ENCODE results near the gene HVCN1.

HVCN1 gene

DNA sequence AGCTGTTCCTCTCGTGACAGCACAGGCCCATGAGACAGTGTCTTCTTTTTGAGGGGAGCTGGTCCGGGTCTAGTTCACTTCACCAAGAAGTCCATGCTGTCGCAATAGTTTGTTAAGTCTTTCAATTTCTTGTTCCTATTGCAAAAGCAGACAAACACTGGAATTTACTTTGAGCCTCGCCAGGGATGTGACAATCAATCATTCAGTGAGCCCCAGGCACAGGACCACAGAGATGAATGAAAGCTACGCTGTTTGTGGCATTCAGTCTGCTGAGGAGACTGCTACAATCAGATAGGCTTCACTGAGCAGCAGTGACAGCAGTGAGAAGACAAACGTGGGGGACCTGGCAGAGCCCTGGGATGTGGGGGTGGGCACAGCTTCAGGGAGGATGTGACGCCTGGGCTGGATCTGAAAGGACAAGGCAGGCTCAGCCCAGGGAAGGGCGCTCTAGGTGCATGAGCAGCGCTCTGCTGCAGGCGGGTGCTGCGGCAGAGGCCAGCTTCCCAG is 39.5 kb downstream of the HVCN1 start:
- H3K4me3 ChIP-seq (replicated peaks; ENCODE audit: low read depth, low read length), result no peak overlapping the region
- H3K36me3 ChIP-seq (ENCODE audit: control insufficient read depth, insufficient read depth, low read length), result peaks cover 35% of the 10 kb centered on the region
- TF ChIP-seq, protein P1, sequence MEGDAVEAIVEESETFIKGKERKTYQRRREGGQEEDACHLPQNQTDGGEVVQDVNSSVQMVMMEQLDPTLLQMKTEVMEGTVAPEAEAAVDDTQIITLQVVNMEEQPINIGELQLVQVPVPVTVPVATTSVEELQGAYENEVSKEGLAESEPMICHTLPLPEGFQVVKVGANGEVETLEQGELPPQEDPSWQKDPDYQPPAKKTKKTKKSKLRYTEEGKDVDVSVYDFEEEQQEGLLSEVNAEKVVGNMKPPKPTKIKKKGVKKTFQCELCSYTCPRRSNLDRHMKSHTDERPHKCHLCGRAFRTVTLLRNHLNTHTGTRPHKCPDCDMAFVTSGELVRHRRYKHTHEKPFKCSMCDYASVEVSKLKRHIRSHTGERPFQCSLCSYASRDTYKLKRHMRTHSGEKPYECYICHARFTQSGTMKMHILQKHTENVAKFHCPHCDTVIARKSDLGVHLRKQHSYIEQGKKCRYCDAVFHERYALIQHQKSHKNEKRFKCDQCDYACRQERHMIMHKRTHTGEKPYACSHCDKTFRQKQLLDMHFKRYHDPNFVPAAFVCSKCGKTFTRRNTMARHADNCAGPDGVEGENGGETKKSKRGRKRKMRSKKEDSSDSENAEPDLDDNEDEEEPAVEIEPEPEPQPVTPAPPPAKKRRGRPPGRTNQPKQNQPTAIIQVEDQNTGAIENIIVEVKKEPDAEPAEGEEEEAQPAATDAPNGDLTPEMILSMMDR (IDR thresholded peaks at IDR 0.05; ENCODE audit: insufficient read depth, low read length, poor library complexity, severe bottlenecking), result no peak
- H3K27me3 ChIP-seq (replicated peaks; ENCODE audit: control insufficient read depth, insufficient read depth, low read length), result no peaks in the 10 kb centered on the region
- no peak for DNase-seq (ENCODE audit: extremely low read depth, insufficient read length)

DNA sequence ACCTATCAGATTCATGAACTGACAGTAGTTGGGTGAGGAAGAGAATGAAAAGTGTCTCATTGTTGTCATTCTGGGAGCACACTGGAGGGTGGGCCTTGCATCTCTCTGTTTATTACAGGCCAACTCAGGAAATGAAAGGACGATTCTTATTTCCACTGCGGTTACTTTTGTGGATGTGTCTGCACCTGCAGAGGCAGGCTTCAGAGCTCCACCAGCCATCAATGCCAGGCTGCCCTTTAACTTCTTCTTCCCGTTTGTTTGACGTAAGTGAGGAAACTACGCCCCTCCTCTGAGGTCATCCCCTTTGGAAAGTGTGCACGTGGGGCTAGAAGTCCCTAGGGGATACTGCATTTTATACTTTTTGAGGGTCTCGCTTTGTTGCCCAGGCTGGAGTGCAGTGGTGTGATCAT is 41.3 kb downstream of the HVCN1 start:
- Histone ChIP-seq H3K36me3 (ENCODE audit: control insufficient read depth, insufficient read depth, low read length) (peaks cover 30% of the 10 kb centered on the region), H3K4me3 (replicated peaks; ENCODE audit: low read depth, low read length) (no peak overlapping the region), H3K27me3 (replicated peaks; ENCODE audit: control insufficient read depth, insufficient read depth, low read length) (no peaks in the 10 kb centered on the region)
- TF ChIP-seq, protein P1 (IDR thresholded peaks at IDR 0.05; ENCODE audit: insufficient read depth, low read length, poor library complexity, severe bottlenecking), result no peak
- no peak for DNase-seq (ENCODE audit: extremely low read depth, insufficient read length)

DNA sequence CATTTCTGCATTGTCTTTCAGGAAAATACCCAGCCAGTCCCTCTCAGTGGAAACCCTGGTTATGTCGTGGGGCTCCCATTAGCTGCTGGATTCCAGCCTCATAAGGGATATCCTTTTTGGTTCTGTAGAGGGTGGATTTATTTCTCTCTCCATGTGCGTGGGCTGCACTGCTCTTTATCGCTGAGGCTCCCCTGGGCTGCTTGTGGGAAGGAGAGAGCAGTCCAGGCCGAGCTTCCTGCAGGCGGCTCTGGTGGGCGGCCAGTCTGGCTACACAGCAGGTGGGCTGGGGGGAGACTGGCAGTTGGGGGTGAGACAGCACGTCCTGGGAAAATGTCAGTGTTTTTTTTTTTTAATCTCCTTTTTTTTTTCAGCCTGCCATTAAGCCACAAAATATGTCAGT is 47.4 kb downstream of the HVCN1 start:
- no peak for DNase-seq (ENCODE audit: extremely low read depth, insufficient read length)
- Histone ChIP-seq H3K36me3 (ENCODE audit: control insufficient read depth, insufficient read depth, low read length) (peaks cover 2% of the 10 kb centered on the region), H3K4me3 (replicated peaks; ENCODE audit: low read depth, low read length) (no peak overlapping the region), H3K27me3 (replicated peaks; ENCODE audit: control insufficient read depth, insufficient read depth, low read length) (no peaks in the 10 kb centered on the region)
- TF ChIP-seq, protein P1 (IDR thresholded peaks at IDR 0.05; ENCODE audit: insufficient read depth, low read length, poor library complexity, severe bottlenecking), result no peak

- Histone ChIP-seq H3K36me3 (ENCODE audit: control insufficient read depth, insufficient read depth, low read length) (no peaks in the 10 kb centered on the region; the same call in 1 of the 2 replicates), H3K27me3 (replicated peaks; ENCODE audit: control insufficient read depth, insufficient read depth, low read length) (no peaks in the 10 kb centered on the region), H3K4me3 (replicated peaks; ENCODE audit: low read depth, low read length) (no peak overlapping the region)
- TF ChIP-seq, protein P1 (IDR thresholded peaks at IDR 0.05; ENCODE audit: insufficient read depth, low read length, poor library complexity, severe bottlenecking), result no peak
- DNase-seq (ENCODE audit: extremely low read depth, insufficient read length), result no peak
These were observed 48.5 kb downstream of the HVCN1 start for GRCh38 chr12:110640275-110641025.

DNA sequence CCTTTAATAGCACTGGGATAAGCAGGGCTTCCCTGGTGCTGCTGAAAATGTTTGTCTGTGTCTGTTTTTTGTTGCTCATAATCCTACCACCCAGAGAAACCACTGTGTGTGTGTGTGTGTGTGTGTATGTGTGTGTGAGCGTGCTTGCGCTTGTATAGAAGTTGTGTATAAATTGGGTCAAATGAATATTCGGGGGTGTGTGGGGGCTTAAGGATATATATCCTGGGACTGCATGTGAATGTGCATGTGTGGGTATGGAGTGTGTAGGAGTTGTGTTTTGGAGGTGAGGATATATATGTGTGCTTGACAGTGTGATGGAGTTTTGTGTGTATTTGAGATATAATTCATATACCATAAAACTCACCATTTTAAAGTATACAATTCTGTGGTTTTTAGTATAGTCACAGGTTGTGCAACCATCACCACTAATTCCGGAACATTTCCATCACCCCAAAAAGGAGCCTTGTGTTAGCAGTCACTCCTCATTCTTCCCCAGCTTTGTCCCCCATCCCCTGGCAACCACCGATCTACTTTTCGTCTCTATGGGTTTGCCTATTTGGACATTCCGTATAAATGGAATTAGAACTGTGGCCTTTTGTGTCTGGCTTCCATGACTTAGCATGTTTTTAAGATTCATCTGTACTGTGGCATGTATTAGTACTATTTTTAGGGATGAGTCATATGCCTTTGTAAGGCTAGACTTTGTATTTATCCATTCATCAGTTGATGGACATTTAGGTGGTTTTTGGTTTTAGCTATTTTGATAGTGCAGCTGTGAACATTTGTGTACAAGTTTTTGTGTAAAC is 49.4 kb downstream of the HVCN1 start:
- no peak for DNase-seq (ENCODE audit: extremely low read depth, insufficient read length)
- Histone ChIP-seq H3K27me3 (replicated peaks; ENCODE audit: control insufficient read depth, insufficient read depth, low read length) (no peaks in the 10 kb centered on the region), H3K4me3 (replicated peaks; ENCODE audit: low read depth, low read length) (no peak overlapping the region), H3K36me3 (ENCODE audit: control insufficient read depth, insufficient read depth, low read length) (no peaks in the 10 kb centered on the region)
- TF ChIP-seq, protein P1 (IDR thresholded peaks at IDR 0.05; ENCODE audit: insufficient read depth, low read length, poor library complexity, severe bottlenecking), result no peak
